ENCODE measurements around the gene NDUFV1. TPM values are rescaled to one million over a fixed set of nuclear protein-coding genes. Genes with fewer than 3 reads are reported as not detected.

Gene NDUFV1
- total RNA-seq, 6 experiments from 2014 or later: 151 to 214 (median 163) TPM

GRCh38 chr11:67641338-67642172 lies 34.8 kb downstream of the NDUFV1 start:
- H3K36me3 ChIP-seq: no peaks in the 10 kb centered on the region
- H3K4me3 ChIP-seq: no peak overlapping the region
- ATAC-seq: no peak
- DNase-seq: no peak
- intact Hi-C loops (cut with DNase I): no loop called here
- no peak for TF ChIP-seq POLR2A (IDR thresholded peaks at IDR 0.05)
- TF ChIP-seq CTCF (IDR thresholded peaks at IDR 0.05): no peak
- H3K9me3 ChIP-seq: no peaks in the 10 kb centered on the region
- H3K27me3 ChIP-seq: no peaks in the 10 kb centered on the region
- no peak overlapping the region for H3K27ac ChIP-seq
- 60% methylated on average over 1 of the region's 28 CpGs for WGBS (ENCODE audit: insufficient coverage, low coverage, low lambda C conversion rate, missing lambda C conversion rate)
- H3K4me1 ChIP-seq: peaks cover 0 to 4% (median 0%) of the 10 kb centered on the region in 4 donors

DNA sequence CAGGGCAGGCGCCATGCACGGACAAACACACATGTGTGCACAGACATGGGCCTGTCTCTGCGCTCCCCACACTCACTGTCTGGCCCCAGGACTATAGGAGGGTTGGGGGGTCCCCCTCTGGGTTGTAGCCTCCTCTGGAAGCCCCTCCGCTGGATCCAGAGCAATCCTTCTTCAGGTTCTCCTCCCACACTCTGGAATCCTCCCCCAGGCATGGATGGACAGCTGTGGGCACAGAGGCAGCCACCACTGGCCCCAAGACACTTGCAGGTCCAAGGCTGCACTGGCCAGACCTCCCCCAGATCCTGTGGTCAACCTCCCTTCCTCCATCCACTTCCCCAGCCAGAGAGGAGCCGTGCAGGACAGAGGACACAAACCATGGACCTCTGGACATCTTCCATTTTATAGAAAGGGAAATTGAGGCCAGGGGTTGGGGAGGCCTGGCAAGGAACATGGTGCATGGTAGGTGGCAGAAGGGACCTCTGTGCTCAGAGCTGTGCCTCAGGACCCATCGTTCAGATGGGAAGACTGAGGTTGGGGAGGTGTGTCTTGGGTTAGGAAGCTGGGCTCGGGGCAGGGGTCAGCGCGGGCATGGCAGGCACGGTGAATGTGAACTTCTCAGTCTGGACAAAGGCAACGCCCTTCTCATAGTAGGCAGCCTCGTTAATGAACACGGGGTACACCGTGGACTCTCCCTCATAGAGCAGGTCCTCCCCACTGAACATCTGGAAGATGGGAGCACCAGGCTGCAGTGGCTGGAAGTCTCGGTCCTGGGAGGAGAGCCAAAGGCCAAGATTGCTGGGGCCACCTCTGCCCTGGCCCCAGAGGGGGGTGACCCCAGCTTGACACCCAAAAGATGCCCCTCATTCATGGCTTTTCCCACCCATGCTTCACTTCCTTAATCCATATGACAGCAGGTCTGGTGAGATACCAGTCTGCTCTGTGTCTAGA lies 35.7 kb downstream of the NDUFV1 start:
- no peak overlapping the region for H3K27ac ChIP-seq
- DNase-seq (no peak), ATAC-seq (no peak)
- peaks cover 0 to 4% (median 0%) of the 10 kb centered on the region in 4 donors for H3K4me1 ChIP-seq
- H3K9me3 ChIP-seq: no peaks in the 10 kb centered on the region
- no peaks in the 10 kb centered on the region for H3K27me3 ChIP-seq
- intact Hi-C loops (cut with DNase I): no loop called here
- H3K36me3 ChIP-seq: no peaks in the 10 kb centered on the region
- no peak for TF ChIP-seq POLR2A (IDR thresholded peaks at IDR 0.05)
- whole genome bisulfite sequencing (ENCODE audit: insufficient coverage, low coverage, low lambda C conversion rate, missing lambda C conversion rate): 83% methylated on average over 1 of the region's 15 CpGs
- no peak overlapping the region for H3K4me3 ChIP-seq

GRCh38 chr11:67644042-67644441 lies 37.3 kb downstream of the NDUFV1 start:
- H3K4me3 ChIP-seq: no peak overlapping the region
- H3K9me3 ChIP-seq: no peaks in the 10 kb centered on the region
- TF ChIP-seq CTCF (IDR thresholded peaks at IDR 0.05) (peak; percentile 24 to 38 (median 31)), POLR2A (IDR thresholded peaks at IDR 0.05) (no peak)
- DNase-seq (no peak), ATAC-seq (peak; percentile 40 to 68 (median 52))
- no peaks in the 10 kb centered on the region for H3K27me3 ChIP-seq
- H3K27ac ChIP-seq: no peak overlapping the region
- peaks cover 0 to 4% (median 0%) of the 10 kb centered on the region in 4 donors for H3K4me1 ChIP-seq
- 76% methylated on average over 3 of the region's 5 CpGs for WGBS (ENCODE audit: insufficient coverage, low coverage, low lambda C conversion rate, missing lambda C conversion rate)
- intact Hi-C loops (cut with DNase I): no loop called here
- no peaks in the 10 kb centered on the region for H3K36me3 ChIP-seq

GRCh38 chr11:67644472-67645418 lies 38.0 kb downstream of the NDUFV1 start:
- H3K4me3 ChIP-seq: no peak overlapping the region
- H3K9me3 ChIP-seq: no peaks in the 10 kb centered on the region
- H3K27me3 ChIP-seq: no peaks in the 10 kb centered on the region
- H3K27ac ChIP-seq: no peak overlapping the region
- ATAC-seq (no peak), DNase-seq (no peak)
- TF ChIP-seq CTCF (IDR thresholded peaks at IDR 0.05) (no peak), POLR2A (IDR thresholded peaks at IDR 0.05) (no peak)
- WGBS (ENCODE audit: insufficient coverage, low coverage, low lambda C conversion rate, missing lambda C conversion rate): 74% methylated on average over 3 of the region's 22 CpGs
- peaks cover 0 to 4% (median 0%) of the 10 kb centered on the region in 4 donors for H3K4me1 ChIP-seq
- intact Hi-C loops (cut with DNase I): no loop called here
- no peaks in the 10 kb centered on the region for H3K36me3 ChIP-seq

Measured in right lobe of liver (tissue), 6 donors.